GM21528 (cell line): ENCODE data around the gene PDE6A.

ENCODE experiments used
- ATAC-seq: cut with Tn5 transposase; IDR thresholded peaks from one replicate; pipeline ENCODE4 v1.9.1; 2021; ENCODE audit warnings: mild to moderate bottlenecking, moderate library complexity; ENCODE audit not compliant: unreplicated experiment, low FRiP score

Gene PDE6A

GRCh38 chr5:149823375-149823774, 121.2 kb downstream of the PDE6A start:
- ATAC-seq, result no peak

- ATAC-seq, result no peak
Observed at GRCh38 chr5:149822301-149822700, 122.3 kb downstream of the PDE6A start.

DNA sequence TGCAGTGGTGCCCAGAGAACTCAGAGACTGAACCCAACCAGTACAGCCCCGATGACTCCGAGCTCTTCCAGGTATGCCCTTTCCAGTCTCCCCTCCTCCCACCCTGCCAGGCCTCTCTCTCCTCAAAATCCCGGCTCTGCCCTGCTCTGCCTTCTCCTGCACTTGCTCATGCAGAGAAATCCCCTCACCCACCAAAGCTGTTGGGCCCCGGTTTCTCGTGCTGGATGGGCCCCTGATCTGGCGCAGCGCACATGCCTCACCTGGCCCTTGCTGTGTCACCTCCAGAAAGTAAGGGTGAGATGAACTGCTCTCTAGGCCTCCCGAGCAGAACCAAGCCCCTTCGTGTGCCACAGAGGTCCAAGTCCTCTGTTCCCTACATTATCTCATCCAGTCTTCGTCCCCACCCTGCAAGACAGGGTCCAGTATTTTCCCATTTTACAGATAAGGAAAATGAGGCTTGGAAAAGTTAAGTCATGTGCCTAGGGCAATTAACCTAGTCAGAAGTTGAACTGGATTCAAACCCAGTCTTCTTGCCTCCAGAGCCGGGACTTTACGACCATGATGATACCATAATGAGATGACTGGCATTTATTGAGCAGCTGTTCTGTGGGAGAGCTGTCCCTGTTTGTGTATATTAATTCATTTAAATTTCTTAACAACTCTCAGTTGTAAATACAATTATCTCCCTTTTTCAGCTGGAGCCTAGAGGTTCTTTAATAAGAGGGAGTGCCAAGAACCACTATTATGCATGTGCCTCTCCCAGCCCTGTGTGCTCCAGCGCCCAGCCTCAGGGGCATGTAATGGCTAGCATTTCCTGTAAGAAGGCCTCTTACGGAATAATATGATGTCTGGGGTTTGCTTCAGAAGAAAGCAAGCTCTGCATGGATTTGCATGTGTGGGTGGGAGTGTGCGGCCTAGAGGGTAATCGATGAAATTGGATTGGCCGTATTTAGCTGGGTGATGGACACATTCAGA, 123.8 kb downstream of the PDE6A start:
- no peak for ATAC-seq

GRCh38 chr5:149820012-149820411, 124.6 kb downstream of the PDE6A start:
- no peak for ATAC-seq

GRCh38 chr5:149818116-149818515, 126.5 kb downstream of the PDE6A start:
- no peak for ATAC-seq

GRCh38 chr5:149817539-149818060, 127.0 kb downstream of the PDE6A start:
- ATAC-seq, result no peak

- no peak for ATAC-seq
Observed at GRCh38 chr5:149816661-149817060, 127.9 kb downstream of the PDE6A start.

DNA sequence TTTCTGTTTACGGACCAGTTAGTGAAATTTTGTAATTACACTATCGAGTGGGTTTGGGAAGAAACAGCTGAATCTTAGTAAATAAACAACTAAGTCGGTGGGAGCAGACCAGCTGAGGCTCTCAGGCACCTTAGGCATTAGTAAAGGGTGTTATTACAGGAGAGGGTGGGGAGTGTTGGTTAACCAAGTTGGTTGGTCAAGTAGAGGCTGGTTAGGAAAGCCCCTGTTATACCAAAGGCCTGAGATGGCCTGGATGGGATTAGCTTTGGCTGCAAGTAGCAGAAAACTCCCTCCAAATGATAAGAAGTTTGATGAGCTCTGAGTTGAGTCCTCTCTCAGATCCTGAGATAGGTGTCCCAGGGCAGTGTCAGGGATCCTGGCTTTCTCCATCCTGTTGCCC, 133.1 kb downstream of the PDE6A start:
- ATAC-seq, result no peak

DNA sequence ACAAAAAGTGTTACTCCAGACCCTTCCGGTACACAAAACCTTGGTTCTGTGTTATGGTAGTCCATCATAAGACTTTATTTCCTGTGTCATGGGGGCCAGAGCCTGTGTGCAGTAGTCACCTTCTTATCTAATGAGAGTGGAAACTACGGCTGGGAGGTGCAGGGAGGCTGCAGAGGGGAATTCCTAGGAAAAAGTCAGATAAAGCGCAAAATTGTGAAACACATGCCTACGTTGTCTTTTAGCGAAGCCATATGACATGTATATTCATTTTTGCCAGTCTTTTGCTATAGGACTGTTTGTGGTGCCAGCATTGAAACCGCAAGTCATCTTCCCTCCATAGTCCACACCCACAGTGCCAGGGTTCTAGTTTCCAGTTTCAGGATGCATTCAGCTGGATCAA, 133.7 kb downstream of the PDE6A start:
- ATAC-seq, result no peak

- ATAC-seq, result no peak
Observed at GRCh38 chr5:149809931-149810691, 134.5 kb downstream of the PDE6A start.

DNA sequence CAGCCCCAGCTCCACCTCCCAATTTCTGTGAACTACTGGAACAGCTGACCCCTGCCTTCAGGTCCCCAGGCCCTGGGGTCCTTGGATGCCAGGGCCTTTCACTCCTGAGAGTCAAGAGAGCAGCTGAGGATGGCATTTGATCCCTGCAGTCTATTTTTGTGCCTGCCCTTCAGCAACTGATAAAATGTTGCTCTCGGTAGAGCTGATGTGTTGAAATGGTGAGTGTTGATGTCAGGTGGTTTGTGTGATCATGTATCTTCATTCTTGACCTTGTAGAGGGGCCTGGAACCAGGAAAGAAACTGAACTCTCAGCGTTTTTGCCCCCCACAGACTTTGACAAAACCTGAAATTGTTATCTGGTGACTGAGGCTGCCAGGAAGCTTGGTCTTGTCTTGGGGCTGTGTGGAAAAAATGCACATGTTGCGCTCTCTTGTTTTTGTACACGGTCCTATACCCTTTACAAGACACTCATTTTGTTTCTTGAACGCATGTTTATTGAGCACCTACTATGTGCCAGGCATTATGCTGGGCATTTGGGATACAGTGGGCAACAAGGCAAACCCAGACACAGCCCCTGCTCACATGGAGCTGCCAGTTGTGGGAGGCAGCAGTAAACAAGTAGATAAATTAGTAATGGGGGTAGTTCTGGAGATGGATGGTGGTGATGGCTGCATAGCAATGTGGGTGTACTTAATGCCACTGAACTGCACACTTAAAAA, 136.2 kb downstream of the PDE6A start:
- no peak for ATAC-seq
